ENCODE measurements around the gene SCUBE2. TPM values are rescaled to one million over a fixed set of nuclear protein-coding genes. Genes with fewer than 3 reads are reported as not detected.

The SCUBE2 gene
- polyA plus RNA-seq, 1 of the 3 experiments (the other 2 are of a cell fraction) = 0.76 TPM

DNA sequence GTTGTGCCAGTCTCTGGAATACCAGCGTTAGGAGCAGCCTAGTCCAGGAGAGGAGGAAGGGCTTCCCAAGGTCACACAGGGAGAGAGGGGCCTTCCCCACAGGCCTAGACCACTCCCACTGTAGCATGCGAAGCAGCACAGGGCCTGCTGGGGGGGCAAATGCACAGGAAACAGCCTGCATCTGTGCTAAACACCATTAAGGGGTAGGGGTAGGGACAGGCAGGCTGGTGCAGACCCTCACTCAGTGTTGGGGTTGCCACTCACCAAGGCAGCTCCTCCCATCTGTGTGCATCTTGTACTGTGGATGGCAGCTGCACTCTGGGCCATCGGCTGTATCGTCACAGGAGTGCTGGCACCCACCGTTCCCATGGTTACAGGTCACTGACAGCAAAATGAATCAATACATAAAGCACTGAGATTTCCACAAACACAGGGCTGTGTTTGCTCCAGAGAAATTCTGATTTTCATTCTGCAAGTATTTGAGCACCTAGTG is 24.9 kb downstream of the SCUBE2 start:
- Histone ChIP-seq H3K9me2 (no peaks in the 10 kb centered on the region), H3K9ac (no peak overlapping the region), H3K36me3 (replicated peaks in 1 of 2; ENCODE audit: control insufficient read depth in 1 of 2, insufficient read depth in 2 of 2, low read length in 1 of 2) (no peaks in the 10 kb centered on the region), H3K4me1 (ENCODE audit: control insufficient read depth in 1 of 2, insufficient read depth in 2 of 2, low read depth in 1 of 2, low read length in 1 of 2) (peaks cover 0 to 10% of the 10 kb centered on the region in 2 experiments; a peak in 2 of 4 replicates), H3K4me2 (no peak overlapping the region), H3K27me3 (ENCODE audit: insufficient read depth) (no peaks in the 10 kb centered on the region), H4K20me1 (ENCODE audit: insufficient read depth) (no peaks in the 10 kb centered on the region), H3K79me2 (ENCODE audit: insufficient read depth) (no peaks in the 10 kb centered on the region), H3K9me3 (no peaks in the 10 kb centered on the region), H3K27ac (ENCODE audit: low read depth in 2 of 2, low read length in 1 of 2) (no peak overlapping the region; a peak in 1 of 4 replicates), H3F3A (replicated peaks; ENCODE audit: insufficient read depth) (no peaks in the 10 kb centered on the region), H3K4me3 (ENCODE audit: low read depth in 2 of 2, low read length in 1 of 2) (no peak overlapping the region), H2AFZ (ENCODE audit: low read depth) (no peak overlapping the region)
- peak; percentile 64 for DNase-seq
- ChIA-PET CTCF (interaction anchor here (1.3 to 1.6 kb wide), 2 partner anchors 50 to 67 kb away, joined by 3 to 4 read pairs; no protein-coding TSS in a partner anchor), POLR2A (interaction anchor here (0.5 kb wide), 1 partner anchor 38 kb away, joined by 3 read pairs; no protein-coding TSS in a partner anchor)
- WGBS (ENCODE audit: low lambda C conversion rate) = 83% methylated on average over 4 of the region's 5 CpGs
- TF ChIP-seq CHD2 (IDR thresholded peaks at IDR 0.05; ENCODE audit: low read length, partially characterized antibody) (no peak), SIN3A (IDR thresholded peaks at IDR 0.05; ENCODE audit: borderline replicate concordance, low read depth, low read length) (no peak), RCOR1 (IDR thresholded peaks at IDR 0.05; ENCODE audit: low read length) (no peak), POLR2AphosphoS5 (IDR thresholded peaks at IDR 0.05; ENCODE audit: low read depth, low read length) (no peak), EP300 (IDR thresholded peaks at IDR 0.05; ENCODE audit: borderline replicate concordance in 1 of 2, low read depth in 1 of 2, low read length in 1 of 2) (no peak), GATA2 (CRISPR knock-in tag; IDR thresholded peaks at IDR 0.05) (no peak), ELF1 (IDR thresholded peaks at IDR 0.05) (no peak), SMC3 (IDR thresholded peaks at IDR 0.05; ENCODE audit: low read depth, low read length) (no peak), FOXJ3 (CRISPR knock-in tag; IDR thresholded peaks at IDR 0.05) (no peak)
- TF ChIP-seq, protein P1, sequence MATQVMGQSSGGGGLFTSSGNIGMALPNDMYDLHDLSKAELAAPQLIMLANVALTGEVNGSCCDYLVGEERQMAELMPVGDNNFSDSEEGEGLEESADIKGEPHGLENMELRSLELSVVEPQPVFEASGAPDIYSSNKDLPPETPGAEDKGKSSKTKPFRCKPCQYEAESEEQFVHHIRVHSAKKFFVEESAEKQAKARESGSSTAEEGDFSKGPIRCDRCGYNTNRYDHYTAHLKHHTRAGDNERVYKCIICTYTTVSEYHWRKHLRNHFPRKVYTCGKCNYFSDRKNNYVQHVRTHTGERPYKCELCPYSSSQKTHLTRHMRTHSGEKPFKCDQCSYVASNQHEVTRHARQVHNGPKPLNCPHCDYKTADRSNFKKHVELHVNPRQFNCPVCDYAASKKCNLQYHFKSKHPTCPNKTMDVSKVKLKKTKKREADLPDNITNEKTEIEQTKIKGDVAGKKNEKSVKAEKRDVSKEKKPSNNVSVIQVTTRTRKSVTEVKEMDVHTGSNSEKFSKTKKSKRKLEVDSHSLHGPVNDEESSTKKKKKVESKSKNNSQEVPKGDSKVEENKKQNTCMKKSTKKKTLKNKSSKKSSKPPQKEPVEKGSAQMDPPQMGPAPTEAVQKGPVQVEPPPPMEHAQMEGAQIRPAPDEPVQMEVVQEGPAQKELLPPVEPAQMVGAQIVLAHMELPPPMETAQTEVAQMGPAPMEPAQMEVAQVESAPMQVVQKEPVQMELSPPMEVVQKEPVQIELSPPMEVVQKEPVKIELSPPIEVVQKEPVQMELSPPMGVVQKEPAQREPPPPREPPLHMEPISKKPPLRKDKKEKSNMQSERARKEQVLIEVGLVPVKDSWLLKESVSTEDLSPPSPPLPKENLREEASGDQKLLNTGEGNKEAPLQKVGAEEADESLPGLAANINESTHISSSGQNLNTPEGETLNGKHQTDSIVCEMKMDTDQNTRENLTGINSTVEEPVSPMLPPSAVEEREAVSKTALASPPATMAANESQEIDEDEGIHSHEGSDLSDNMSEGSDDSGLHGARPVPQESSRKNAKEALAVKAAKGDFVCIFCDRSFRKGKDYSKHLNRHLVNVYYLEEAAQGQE (IDR thresholded peaks at IDR 0.05; ENCODE audit: low read depth, low read length) = no peak
- TF ChIP-seq, protein P2, sequence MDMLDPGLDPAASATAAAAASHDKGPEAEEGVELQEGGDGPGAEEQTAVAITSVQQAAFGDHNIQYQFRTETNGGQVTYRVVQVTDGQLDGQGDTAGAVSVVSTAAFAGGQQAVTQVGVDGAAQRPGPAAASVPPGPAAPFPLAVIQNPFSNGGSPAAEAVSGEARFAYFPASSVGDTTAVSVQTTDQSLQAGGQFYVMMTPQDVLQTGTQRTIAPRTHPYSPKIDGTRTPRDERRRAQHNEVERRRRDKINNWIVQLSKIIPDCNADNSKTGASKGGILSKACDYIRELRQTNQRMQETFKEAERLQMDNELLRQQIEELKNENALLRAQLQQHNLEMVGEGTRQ (IDR thresholded peaks at IDR 0.05; ENCODE audit: borderline replicate concordance, low read depth, low read length) = no peak

Measured in SK-N-SH (cell line).